AG09309 (cell line): Measurements from ENCODE around the gene KCNN2.

Experiments used
- DNase-seq: peaks from one replicate; pipeline ENCODE4 v3.0.0-alpha.2; 2010; ENCODE audit warnings: low read depth
- H3K4me3 ChIP-seq: 2 replicates; pipeline ENCODE4 v1.5.1; 2011; ENCODE audit warnings: mild to moderate bottlenecking, low read depth, low read length, moderate library complexity; ENCODE audit not compliant: control insufficient read depth
- TF ChIP-seq, protein P1 (sequence below): IDR thresholded peaks from 2 replicates; pipeline ENCODE4 v1.5.1; 2011; ENCODE audit warnings: mild to moderate bottlenecking, low read depth, low read length, inconsistent platforms; ENCODE audit not compliant: insufficient read depth, control insufficient read depth; ENCODE audit errors: missing control alignments

Gene KCNN2

GRCh38 chr5:114369680-114370417 is 8.0 kb downstream of the KCNN2 start:
- no peak overlapping the region for H3K4me3 ChIP-seq
- DNase-seq: no peak
- TF ChIP-seq, protein P1, sequence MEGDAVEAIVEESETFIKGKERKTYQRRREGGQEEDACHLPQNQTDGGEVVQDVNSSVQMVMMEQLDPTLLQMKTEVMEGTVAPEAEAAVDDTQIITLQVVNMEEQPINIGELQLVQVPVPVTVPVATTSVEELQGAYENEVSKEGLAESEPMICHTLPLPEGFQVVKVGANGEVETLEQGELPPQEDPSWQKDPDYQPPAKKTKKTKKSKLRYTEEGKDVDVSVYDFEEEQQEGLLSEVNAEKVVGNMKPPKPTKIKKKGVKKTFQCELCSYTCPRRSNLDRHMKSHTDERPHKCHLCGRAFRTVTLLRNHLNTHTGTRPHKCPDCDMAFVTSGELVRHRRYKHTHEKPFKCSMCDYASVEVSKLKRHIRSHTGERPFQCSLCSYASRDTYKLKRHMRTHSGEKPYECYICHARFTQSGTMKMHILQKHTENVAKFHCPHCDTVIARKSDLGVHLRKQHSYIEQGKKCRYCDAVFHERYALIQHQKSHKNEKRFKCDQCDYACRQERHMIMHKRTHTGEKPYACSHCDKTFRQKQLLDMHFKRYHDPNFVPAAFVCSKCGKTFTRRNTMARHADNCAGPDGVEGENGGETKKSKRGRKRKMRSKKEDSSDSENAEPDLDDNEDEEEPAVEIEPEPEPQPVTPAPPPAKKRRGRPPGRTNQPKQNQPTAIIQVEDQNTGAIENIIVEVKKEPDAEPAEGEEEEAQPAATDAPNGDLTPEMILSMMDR: no peak

- no peak overlapping the region for H3K4me3 ChIP-seq
- DNase-seq: no peak
- TF ChIP-seq, protein P1: no peak
Measured at GRCh38 chr5:114377050-114377844, 15.4 kb downstream of the KCNN2 start.

DNA sequence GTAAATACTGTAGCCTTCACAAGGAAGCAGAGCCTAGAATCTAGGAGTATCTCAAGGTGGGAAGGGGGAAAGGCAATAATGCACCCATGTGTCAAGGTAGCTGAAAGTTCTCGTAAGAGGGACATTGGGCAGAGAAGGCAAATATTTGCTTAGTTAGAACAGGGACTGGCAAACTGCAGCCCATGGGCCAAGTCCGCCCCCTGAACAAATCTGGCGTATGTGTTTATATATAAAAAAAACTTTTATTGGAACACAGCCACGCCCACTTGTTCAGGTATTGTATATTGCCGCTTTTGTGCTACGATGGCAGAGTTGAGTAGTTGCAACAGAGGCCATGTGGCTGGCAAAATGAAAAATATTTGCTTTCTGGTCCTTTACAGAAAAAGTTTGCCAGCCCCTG is 16.1 kb downstream of the KCNN2 start:
- TF ChIP-seq, protein P1: no peak
- no peak overlapping the region for H3K4me3 ChIP-seq
- no peak for DNase-seq

GRCh38 chr5:114380721-114381120 is 18.9 kb downstream of the KCNN2 start:
- no peak for DNase-seq
- H3K4me3 ChIP-seq: no peak overlapping the region
- TF ChIP-seq, protein P1: no peak

DNA sequence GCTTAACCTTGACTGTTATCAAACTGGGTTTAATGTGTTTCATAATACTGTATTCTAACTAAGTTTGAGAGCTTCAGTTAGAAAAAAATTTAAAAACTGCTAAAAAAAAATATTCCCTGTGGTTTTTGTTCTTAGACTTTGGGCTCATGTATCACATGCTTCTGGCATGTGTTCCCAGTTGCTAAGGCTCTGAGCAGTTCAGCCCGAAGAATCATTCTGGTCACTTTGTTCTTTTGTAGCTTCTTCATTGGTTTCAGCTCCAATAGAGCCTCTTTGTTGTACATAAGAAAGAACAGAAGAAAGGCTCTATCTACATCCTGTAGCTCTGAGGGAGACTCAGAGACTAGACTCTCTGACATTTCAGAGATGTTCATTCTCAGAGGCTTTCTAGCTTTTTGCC is 25.6 kb downstream of the KCNN2 start:
- DNase-seq: no peak
- no peak overlapping the region for H3K4me3 ChIP-seq
- TF ChIP-seq, protein P1: no peak

DNA sequence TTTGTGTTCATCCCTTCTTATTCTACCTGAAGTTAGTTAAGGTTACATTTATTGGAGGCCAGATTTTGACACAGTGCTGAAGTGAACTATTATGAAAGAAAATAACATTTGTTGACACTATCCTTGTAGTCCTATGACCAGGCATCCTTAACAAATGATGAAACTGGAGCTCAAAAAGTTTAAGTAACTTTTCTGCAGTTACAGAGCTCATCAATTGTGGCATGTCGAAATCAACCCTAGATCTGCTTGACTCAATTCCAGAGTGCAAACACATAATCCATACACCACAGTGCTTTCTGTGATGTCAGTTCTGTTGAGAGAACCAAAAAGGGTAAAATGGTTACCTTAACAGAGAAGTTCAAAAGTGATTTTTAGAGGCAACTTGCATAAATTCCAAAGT is 28.6 kb downstream of the KCNN2 start:
- H3K4me3 ChIP-seq: no peak overlapping the region
- TF ChIP-seq, protein P1: no peak
- DNase-seq: no peak
